ENCODE data around the gene MOB1A.
"Not testable (repeated sequence)": the region's sequence is repeated elsewhere in the genome, so short reads cannot be mapped to it uniquely, and the experiment has no call there.

MOB1A gene

DNA sequence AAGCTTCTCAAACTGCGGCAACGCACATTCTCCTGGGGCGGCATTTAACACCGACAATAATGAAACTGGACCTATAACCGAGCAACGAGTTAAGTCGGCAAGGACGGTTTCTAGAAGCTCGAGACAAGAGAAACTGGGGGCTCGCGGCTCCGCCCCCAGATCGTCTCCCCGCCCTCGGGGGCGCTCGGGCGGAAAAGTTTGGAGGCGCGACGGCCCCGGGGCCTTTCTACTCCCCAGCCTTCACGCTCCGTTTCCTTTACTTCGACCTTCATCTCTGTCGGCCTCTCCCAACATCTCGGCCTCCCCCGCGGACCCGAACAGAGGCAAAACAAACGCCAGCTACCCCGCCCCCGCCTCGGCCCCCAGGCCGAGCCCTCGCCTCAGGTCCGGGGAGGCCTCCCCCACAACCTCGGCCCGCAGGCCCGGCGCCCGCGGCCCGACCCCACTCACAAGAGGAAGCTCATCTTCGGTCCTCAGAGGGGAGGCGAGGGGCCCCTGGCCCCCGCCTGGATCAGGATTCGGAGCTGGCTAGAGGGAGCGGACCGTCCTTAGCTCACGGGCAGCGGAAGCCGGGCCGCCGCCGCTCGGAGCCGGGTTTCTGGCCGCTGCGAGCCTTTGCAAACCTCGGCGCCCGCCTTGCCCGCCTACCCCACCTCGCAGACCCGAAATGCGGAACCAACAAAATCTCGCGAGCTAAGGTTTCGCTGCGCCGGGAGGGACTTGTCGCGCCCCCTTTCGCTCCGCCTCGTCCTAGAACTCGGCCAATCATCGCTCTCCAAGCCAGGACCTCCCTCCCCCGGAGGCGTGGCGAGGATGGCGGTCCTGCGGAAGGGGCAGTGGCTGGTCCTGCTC lies at the start of gene MOB1A:
Gene MOB1A, minus strand, starts transcription at position 669 of the 852 bp plus-strand sequence. Its CDS starts 205 bp downstream, at position 464.
- peak; percentile 99 for DNase-seq

DNA sequence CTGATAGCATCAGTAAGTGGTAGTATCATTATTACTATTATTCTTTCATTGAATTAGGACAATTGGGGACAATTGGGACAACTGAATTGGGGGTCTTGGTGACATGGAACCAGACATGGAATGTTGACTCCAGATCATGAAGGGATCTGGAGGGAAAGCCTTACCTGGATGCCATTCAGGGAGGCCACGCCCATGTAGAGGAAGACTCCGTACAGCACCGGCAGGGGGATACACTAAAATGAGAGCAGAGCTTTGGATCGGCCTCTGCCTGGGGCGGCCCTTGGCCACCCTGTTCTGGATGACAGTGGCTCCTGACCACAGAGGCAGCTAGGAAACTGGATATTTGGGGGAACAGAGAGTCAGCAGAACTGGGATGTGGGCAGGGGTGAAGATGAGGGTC lies 49.0 kb upstream of the MOB1A start:
- DNase-seq: no peak

- DNase-seq: no peak
Observed at GRCh38 chr2:74226648-74227213, 48.1 kb upstream of the MOB1A start.

GRCh38 chr2:74225698-74226459 lies 47.2 kb upstream of the MOB1A start:
- DNase-seq: no peak

DNA sequence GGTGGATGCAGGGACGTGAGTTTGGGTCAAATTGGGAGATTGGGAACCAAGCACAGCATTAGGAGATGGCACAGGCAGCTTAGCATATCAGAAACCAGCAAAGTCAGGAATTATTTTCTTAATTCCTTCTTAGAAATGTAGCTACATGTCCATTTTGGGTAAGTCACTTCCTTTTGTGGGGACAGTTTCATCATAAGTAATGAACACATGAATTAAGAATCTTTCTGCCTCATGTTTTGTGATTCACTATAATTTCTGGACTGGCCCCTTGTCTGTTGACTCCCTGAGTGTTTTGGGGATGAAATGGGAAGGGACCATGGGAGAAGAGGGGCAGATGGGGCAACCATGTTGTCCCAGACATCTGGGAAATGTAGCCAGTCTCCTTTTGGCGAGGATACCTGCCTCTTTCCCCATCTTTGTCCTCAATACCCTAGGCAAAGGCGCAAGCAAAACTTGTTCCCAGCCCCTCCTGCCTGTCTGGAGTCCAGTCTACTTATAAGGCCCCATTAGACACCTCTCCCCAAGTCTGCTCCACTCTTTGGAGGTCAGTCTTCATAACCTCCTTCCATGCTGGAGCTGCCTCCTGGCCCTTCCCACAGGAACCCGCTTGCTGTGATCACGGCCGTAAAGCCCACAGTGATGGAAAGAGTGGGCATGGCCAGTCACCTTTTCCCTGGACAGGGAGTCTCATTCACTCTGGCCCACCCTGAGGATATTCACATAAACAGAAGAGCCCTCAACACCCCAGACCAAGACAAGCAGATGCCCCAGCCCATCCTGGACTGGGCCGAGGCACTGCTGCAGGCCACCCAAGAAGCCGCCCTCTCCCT lies 45.5 kb upstream of the MOB1A start:
- no peak for DNase-seq

DNA sequence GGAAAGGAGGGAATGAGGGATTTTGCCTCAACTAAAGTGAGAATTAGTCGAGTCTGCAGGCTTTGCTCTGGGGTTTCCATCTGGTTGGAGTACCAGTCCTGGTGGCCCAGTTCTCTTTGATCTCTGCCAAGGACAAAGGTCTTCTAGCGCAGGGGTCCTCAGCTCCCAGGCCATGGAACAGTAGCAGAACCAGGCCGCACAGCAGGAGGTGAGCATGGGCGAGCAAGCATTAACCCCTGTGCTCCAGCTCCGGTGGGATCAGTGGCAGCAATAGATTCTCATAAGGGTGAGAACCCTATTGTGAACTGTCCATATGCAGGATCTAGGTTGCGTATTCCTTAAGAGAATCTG lies 43.6 kb upstream of the MOB1A start:
- DNase-seq: no peak

DNA sequence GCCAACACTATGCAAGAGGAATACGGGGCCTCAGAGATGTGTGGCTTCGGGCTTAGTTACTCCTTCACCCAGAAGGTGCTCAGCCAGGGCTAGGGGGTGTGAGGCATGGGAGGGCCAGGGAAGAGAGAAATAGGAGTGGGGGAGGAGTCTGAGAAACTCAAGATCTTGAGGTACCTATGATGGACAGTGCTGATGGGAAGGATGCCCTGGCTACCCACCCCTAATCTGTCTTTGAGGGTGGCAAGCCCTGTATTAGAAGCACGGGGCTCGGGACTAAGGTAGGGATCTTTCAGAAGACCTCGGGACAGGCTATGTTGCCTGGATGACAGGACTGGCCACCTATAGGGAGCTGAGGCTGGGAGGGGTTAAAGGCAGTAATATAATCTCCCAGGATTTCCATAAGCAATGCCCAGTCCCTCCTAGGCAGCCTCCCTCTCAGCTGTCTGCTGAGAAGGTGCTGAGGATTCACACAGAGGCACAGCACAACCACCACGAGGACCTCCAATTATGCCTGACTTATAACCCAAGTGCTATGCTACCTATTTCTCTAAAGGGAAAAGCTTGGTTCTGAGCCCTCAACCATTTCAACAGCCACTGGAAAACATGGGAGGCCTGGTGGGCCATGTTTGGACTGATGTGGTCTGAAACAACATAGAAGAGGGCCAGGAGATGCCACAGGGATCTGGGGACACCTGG lies 43.1 kb upstream of the MOB1A start:
- no peak for DNase-seq

DNA sequence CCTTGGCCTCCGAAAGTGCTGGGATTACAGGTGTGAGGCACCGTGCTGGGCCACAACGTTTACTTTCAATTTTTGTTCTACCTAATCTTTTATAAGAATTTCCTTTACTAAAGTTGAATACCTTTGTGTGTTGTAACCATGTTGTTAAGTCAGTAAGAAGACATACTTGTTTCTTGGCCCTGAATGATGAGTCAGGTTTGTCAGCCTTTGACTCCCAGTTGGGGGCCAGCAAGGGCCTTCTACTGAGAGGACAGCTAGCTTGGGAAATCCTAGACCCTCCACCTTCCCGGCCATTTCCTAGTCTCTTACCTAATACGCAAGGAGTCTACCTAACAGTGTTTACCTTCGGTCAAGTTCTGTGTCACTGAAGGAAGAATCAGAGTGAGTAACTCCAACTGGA lies 42.4 kb upstream of the MOB1A start:
- no peak for DNase-seq

DNA sequence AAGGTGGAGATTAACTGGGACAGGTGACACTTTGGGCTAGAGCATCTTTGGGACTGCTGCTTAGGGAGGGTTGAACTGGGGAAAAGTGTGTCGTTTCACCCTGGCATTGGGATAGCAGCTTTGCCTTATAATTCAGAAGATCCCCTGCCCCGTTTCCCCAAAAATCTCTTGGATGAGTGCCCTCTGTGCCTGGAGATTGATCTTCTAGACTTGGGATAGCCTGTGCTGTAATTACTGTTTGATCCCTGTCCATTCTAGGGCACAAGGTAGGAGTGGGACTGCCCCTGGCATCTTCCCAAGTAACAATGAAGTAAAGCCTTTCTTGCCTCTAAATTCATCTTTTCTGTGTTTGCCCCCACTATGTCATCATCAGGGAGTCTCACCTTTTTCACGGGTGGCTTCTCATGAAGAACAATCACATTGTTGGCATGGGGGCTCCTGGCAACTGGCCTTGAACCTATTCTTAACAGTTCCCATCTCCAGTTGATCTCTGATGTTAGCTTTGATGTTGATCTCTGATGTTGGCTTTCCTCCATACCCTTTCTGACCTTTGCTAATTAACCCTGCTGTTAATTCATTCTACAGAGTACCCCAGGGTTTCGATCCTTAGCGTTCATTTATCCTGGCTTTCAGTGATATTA lies 41.3 kb upstream of the MOB1A start:
- no peak for DNase-seq

DNA sequence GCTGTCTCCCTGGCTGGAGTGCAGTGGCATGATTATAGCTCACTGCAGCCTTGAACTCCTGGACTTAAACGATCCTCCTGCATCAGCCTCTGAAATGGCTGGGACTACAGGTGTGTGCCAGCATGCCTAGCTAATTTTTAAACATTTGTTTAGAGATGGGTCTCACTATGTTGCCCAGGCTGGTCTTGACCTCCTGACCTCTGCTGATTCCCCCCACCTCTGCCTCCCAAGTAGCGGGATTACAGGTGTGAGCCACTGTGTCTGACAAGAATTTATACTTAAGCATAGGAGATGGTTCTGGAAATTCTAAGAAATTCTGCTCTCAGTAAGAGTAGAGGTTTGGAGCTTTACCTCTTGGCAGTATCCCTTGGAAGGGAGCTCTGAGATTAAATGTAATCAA lies 38.0 kb upstream of the MOB1A start:
- no peak for DNase-seq

DNA sequence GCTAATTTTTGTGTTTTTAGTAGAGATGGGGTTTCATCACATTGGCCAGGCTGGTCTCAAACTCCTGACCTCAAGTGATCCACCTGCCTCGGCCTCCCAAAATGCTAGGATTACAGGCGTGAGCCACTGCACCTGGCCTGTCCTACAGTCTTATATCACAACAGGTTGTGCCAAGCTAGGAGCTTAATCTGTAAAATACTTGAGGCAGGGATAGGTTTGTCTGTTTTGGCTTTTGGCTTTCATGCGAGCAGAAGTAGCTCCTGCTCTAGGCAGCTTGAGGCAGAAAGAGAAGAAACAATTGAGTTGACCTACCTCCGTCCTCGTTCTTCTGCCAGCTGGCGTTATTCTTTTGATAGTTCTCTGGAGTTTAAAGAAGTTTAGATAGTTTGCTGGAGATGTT lies 37.1 kb upstream of the MOB1A start:
- DNase-seq: not testable (repeated sequence)

DNA sequence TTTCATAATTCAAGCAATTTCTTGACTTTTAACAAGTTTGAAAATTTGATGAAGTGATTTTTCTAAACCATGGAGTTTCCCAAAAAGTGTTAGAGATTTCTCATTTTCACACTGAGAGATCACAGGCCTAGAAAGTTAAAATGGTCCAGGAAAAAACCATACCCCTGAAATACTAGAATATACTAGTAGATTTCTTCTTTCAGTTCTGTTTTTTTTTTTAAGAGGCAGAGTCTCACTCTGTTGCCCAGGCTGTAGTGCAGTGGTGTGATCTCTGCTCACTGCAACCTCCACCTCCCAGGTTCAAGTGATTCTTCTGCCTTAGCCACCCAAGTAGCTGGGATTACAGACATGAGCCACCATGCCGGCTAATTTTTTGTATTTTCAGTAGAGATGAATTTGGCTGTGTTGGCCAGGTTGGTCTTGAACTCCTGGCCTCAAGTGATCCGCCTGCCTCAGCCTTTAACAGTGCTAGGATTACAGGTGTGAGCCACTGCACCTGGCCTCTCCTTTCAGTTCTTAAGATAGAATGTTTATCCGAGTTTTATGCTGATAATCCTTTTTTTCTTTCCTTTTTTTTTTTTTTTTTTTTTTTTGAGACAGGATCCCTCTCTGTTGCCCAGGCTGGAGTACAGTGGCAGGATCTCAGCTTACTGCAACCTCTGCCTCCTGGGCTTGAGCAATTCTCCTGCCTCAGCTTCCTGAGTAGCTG lies 34.2 kb upstream of the MOB1A start:
- no peak for DNase-seq

- DNase-seq: peak; percentile 35
Observed at GRCh38 chr2:74206180-74206688, 27.6 kb upstream of the MOB1A start.

- DNase-seq: no peak
Observed at GRCh38 chr2:74205596-74205995, 26.9 kb upstream of the MOB1A start.

- DNase-seq: no peak
Observed at GRCh38 chr2:74205113-74205512, 26.4 kb upstream of the MOB1A start.

DNA sequence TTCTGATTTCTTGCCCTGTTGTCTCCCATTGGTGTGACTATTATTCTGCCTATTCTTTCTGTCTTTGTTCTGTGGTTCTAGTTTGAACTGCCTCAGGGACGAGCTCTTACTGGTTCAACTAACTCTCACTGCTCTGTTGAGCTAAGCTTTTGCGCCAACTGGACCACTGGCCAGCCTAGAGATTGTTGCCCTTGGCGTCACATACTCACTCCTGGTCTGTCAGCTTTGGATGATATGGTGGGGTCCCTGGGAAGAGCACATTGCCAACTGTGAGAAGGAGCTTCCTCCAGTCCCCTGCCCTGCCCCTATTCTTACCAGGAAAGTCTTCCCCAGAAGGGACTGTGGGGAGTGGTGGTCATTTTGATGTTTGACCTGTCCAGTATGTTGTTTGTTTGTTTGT lies 25.8 kb upstream of the MOB1A start:
- DNase-seq: no peak

DNA sequence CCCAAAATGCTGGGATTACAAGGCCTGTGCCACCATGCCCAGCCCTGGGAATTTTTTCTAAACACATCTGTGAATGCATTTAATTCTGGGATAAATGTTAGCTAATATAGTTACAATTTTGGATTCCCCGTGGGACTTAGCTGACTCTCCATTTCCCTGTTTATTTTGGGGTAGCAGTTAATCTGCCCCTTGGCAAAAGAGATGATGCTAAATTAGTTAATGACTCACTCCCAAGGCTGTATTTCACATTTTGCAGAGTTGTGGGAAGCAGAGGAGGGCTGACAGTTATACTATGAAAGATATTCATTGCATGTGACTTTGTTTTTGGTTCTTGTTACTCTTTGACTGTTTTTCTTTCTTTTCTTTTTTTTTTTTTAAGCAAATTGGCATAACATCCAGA lies 22.9 kb upstream of the MOB1A start:
- DNase-seq: no peak

DNA sequence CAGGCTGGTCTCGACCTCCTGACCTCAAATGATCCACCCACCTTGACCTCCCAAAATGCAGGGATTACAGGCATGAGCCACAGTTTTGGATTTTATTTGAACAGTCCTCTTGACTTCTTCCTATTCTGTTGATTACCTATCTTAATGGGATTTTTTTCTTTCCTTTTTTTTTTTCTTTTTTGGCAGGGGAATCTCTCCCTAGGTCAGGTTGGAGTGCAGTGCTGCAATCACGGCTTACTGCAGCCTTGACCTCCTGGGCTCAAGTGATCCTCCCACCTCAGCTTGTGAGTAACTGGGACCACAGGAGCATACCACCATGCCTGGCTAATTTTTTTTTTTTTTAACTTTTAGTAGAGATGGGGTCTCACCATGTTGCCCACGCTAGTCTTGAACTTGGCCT lies 22.5 kb upstream of the MOB1A start:
- no peak for DNase-seq

DNA sequence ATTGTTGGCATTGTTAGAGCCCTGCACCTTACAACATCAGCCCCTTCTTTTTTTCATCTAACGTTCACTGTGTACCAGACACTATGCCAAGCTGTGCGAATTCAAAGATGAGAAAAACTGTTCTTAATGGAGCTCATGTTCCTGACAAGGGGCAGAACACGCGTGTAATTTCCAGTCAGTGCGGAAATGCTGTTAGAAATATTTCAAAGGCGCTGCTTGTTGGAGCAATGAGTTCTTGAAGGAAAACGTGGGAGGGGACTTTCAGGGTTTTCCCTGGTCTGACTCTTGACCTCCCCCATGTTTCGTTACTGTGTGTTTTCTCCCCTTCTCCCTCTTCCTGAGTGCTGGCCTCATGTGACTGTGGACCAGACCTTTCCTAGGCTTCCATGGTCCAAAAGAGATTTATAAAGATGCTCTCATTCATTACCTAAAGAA lies 21.2 kb upstream of the MOB1A start:
- DNase-seq: peak; percentile 49

GRCh38 chr2:74199275-74199701 lies 20.6 kb upstream of the MOB1A start:
- no peak for DNase-seq
